ENCODE measurements around the gene CHMP1A.

DNA sequence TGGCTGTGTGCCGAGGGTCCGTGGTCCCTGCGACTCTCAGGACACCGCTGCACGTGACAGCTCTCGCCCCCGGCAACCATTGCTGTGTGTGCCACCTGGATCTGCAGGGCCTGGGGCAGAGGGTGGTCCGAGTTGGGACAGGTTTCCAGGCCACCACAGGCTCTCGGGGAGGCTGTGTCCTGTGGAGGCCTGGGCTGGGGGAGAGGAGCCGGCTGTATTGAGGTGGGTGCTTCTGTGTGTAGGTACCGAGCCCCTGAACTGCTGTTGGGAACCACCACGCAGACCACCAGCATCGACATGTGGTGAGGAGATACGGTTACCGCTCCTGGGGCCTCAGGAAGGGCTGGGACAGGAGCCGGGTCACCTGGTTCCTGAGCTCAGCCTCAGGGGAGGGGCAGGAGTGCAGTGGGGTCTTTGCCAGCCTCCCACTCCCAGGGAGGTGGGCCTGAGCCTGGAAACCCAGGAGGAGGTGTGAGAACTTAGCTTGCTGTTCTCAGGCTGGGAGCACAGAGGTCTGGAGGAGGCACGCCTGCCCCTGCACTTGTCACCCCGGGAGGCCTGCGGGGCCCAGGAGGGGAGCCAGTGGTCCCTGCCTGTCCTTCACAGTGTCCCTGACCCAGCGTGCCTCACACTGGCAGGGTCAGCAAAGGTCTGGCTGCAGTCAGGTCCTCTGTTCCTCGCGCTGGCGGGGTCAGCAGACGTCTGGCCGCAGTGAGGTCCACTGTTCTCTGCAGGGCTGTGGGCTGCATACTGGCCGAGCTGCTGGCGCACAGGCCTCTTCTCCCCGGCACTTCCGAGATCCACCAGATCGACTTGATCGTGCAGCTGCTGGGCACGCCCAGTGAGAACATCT lies 36.6 kb upstream of the CHMP1A start:
- TF ChIP-seq, protein P1, sequence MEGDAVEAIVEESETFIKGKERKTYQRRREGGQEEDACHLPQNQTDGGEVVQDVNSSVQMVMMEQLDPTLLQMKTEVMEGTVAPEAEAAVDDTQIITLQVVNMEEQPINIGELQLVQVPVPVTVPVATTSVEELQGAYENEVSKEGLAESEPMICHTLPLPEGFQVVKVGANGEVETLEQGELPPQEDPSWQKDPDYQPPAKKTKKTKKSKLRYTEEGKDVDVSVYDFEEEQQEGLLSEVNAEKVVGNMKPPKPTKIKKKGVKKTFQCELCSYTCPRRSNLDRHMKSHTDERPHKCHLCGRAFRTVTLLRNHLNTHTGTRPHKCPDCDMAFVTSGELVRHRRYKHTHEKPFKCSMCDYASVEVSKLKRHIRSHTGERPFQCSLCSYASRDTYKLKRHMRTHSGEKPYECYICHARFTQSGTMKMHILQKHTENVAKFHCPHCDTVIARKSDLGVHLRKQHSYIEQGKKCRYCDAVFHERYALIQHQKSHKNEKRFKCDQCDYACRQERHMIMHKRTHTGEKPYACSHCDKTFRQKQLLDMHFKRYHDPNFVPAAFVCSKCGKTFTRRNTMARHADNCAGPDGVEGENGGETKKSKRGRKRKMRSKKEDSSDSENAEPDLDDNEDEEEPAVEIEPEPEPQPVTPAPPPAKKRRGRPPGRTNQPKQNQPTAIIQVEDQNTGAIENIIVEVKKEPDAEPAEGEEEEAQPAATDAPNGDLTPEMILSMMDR (IDR thresholded peaks at IDR 0.05; ENCODE audit: low read depth, low read length, poor library complexity, severe bottlenecking), result no peak
- no peak for TF ChIP-seq EZH2phosphoT487 (IDR thresholded peaks at IDR 0.05; ENCODE audit: borderline replicate concordance, low read length)

Data from DOHH2 (cell line).